Erythroblast (primary cell): ENCODE results near the gene KIRREL3.

Experiments
- GATA1 ChIP-seq: IDR thresholded peaks from 2 replicates; pipeline ENCODE4 v1.6.1; 2011; ENCODE audit warnings: low read depth, mild to moderate bottlenecking, control low read depth, low read length, moderate library complexity
- POLR2A ChIP-seq: IDR thresholded peaks from 2 replicates; pipeline ENCODE4 v1.6.1; 2011; ENCODE audit warnings: mild to moderate bottlenecking, low read length

- TF ChIP-seq POLR2A (no peak), GATA1 (no peak)
Measured at GRCh38 chr11:126939552-126939951, 61.0 kb downstream of the KIRREL3 start.
